HepG2 (cell line): Measurements from ENCODE around the gene RUVBL1. TPM values are rescaled to one million over a fixed set of nuclear protein-coding genes. Genes with fewer than 3 reads are reported as not detected.

Source experiments
- ERF ChIP-seq: IDR thresholded peaks from 2 replicates; pipeline ENCODE4 v1.6.1; 2018; ENCODE audit warnings: missing biosample characterization, missing genetic modification reagents
- FOSL2 ChIP-seq: sonication (generic); formaldehyde crosslinking; IDR thresholded peaks from 2 replicates; pipeline ENCODE4 v1.4.0; 2020; ENCODE audit warnings: missing genetic modification reagents
- FOXA1 ChIP-seq, 2 experiments: fragments of 450-650 bp in 1 of 2; sonication (generic) in 1 of 2; formaldehyde crosslinking in 1 of 2; IDR thresholded peaks; 2 replicates each; pipeline versions ENCODE4 v1.4.0 to v1.6.1; 2016 to 2020; ENCODE audit warnings: missing genetic modification reagents in 1 of 2
- HMG20A ChIP-seq: IDR thresholded peaks from 2 replicates; pipeline ENCODE4 v1.6.1; 2016; ENCODE audit warnings: borderline replicate concordance
- NCOR1 ChIP-seq: fragments of 200-600 bp; sonication (generic); IDR thresholded peaks from 2 replicates; pipeline ENCODE4 v1.7.0; 2017; ENCODE audit warnings: antibody characterized with exemption, low read length, borderline replicate concordance
- SCMH1 ChIP-seq: sonication (generic); formaldehyde crosslinking; IDR thresholded peaks from 2 replicates; pipeline ENCODE4 v1.9.0; 2021; ENCODE audit warnings: missing genetic modification reagents, mild to moderate bottlenecking, borderline replicate concordance
- SP5 ChIP-seq: IDR thresholded peaks from 2 replicates; pipeline ENCODE4 v1.6.1; 2016; ENCODE audit warnings: low read depth, borderline replicate concordance
- ZFP37 ChIP-seq: sonication (generic); formaldehyde crosslinking; IDR thresholded peaks from 2 replicates; pipeline ENCODE4 v1.4.0; 2020; ENCODE audit warnings: missing genetic modification reagents, borderline replicate concordance
- ZKSCAN8 ChIP-seq: IDR thresholded peaks from 2 replicates; pipeline ENCODE4 v1.6.1; 2016; ENCODE audit warnings: borderline replicate concordance, missing genetic modification reagents, missing compliant biosample characterization
- ZNF292 ChIP-seq: sonication (generic); formaldehyde crosslinking; IDR thresholded peaks from 2 replicates; pipeline ENCODE4 v1.8.1; 2022; ENCODE audit warnings: mild to moderate bottlenecking, low read depth, missing genetic modification reagents, borderline replicate concordance
- ZNF496 ChIP-seq: sonication (generic); formaldehyde crosslinking; IDR thresholded peaks from 2 replicates; pipeline ENCODE4 v1.8.1; 2023; ENCODE audit warnings: mild to moderate bottlenecking, moderate library complexity, missing genetic modification reagents; ENCODE audit not compliant: insufficient replicate concordance
- ZNF644 ChIP-seq: IDR thresholded peaks from 2 replicates; pipeline ENCODE4 v1.6.1; 2016; ENCODE audit warnings: low read depth
- polyA plus RNA-seq, 8 experiments: library from polyadenylated mRNA; depleted of rRNA in 3 of 8; stranded (reverse) in 7 of 8; unstranded in 1 of 8; fragments of >200 nt; fragmentation: Illumina TruSeq in 4 of 8; extraction: Trizol in 4 of 8; gene quantifications; 2 replicates each; pipeline versions ENCODE4 v1.2.1 to v1.2.3, GENCODE V29; 2011 to 2016; ENCODE audit warnings: low read depth in 4 of 8, missing spikeins in 1 of 8, mixed read lengths in 1 of 8; ENCODE audit not compliant: insufficient read depth in 1 of 8
- total RNA-seq, 5 experiments: library from RNA; depleted of rRNA; stranded (reverse); fragments of >200 nt; fragmentation: Illumina TruSeq; extraction: Trizol; gene quantifications; 2 replicates each; pipeline ENCODE4 v1.2.3, GENCODE V29; 2016; ENCODE audit warnings: low read depth in 1 of 5
- TF ChIP-seq, protein P1 (sequence below): sonication (generic); formaldehyde crosslinking; IDR thresholded peaks from 2 replicates; pipeline ENCODE4 v1.5.0; 2020; ENCODE audit warnings: mild to moderate bottlenecking, missing genetic modification reagents, borderline replicate concordance
- TF ChIP-seq, protein P2 (sequence below): sonication (generic); formaldehyde crosslinking; IDR thresholded peaks from 2 replicates; pipeline ENCODE4 v1.5.0; 2020; ENCODE audit warnings: missing genetic modification reagents
- TF ChIP-seq, protein P3 (sequence below): sonication (generic); formaldehyde crosslinking; IDR thresholded peaks from 2 replicates; pipeline ENCODE4 v1.5.1; 2020; ENCODE audit warnings: mild to moderate bottlenecking, moderate library complexity, missing genetic modification reagents
- TF ChIP-seq, protein P4 (sequence below): IDR thresholded peaks from 2 replicates; pipeline ENCODE4 v1.6.1; 2016; ENCODE audit warnings: low read depth, control low read depth

The RUVBL1 gene
- total and polyA plus RNA-seq, 2 of the 13 experiments (the other 11 are each of a cell fraction or from before 2014, with no cell fraction given): 32.7 to 86.3 TPM

DNA sequence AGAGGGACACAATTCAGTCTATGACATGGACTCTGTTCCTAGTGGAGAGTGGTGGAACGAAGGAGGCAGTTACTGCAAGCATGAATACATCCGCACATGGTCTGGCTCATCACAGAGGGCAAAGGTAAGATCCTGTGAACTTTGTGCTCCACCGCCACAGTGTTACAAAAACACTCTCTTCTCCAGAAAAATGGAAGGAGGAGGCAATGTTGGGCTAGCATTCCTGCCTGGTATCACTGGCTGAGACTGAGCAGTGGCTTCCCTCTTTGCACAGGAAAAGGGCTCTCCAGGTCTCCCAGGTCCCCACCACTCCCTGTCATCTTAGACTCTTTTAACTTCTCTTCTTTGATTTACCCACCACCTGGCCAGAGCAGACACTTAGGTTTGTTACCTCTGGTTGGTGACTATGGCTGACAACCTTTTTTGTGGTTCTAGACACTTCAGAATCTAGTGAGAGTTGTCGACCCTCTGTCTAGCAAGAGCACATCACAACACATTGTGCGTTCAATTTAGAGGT is 28.2 kb upstream of the RUVBL1 start (continued):
- TF ChIP-seq, protein P1, sequence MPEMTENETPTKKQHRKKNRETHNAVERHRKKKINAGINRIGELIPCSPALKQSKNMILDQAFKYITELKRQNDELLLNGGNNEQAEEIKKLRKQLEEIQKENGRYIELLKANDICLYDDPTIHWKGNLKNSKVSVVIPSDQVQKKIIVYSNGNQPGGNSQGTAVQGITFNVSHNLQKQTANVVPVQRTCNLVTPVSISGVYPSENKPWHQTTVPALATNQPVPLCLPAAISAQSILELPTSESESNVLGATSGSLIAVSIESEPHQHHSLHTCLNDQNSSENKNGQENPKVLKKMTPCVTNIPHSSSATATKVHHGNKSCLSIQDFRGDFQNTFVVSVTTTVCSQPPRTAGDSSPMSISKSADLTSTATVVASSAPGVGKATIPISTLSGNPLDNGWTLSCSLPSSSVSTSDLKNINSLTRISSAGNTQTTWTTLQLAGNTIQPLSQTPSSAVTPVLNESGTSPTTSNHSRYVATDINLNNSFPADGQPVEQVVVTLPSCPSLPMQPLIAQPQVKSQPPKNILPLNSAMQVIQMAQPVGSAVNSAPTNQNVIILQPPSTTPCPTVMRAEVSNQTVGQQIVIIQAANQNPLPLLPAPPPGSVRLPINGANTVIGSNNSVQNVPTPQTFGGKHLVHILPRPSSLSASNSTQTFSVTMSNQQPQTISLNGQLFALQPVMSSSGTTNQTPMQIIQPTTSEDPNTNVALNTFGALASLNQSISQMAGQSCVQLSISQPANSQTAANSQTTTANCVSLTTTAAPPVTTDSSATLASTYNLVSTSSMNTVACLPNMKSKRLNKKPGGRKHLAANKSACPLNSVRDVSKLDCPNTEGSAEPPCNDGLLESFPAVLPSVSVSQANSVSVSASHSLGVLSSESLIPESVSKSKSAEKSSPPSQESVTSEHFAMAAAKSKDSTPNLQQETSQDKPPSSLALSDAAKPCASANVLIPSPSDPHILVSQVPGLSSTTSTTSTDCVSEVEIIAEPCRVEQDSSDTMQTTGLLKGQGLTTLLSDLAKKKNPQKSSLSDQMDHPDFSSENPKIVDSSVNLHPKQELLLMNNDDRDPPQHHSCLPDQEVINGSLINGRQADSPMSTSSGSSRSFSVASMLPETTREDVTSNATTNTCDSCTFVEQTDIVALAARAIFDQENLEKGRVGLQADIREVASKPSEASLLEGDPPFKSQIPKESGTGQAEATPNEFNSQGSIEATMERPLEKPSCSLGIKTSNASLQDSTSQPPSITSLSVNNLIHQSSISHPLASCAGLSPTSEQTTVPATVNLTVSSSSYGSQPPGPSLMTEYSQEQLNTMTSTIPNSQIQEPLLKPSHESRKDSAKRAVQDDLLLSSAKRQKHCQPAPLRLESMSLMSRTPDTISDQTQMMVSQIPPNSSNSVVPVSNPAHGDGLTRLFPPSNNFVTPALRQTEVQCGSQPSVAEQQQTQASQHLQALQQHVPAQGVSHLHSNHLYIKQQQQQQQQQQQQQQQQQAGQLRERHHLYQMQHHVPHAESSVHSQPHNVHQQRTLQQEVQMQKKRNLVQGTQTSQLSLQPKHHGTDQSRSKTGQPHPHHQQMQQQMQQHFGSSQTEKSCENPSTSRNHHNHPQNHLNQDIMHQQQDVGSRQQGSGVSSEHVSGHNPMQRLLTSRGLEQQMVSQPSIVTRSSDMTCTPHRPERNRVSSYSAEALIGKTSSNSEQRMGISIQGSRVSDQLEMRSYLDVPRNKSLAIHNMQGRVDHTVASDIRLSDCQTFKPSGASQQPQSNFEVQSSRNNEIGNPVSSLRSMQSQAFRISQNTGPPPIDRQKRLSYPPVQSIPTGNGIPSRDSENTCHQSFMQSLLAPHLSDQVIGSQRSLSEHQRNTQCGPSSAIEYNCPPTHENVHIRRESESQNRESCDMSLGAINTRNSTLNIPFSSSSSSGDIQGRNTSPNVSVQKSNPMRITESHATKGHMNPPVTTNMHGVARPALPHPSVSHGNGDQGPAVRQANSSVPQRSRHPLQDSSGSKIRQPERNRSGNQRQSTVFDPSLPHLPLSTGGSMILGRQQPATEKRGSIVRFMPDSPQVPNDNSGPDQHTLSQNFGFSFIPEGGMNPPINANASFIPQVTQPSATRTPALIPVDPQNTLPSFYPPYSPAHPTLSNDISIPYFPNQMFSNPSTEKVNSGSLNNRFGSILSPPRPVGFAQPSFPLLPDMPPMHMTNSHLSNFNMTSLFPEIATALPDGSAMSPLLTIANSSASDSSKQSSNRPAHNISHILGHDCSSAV: no peak
- TF ChIP-seq FOSL2 (CRISPR knock-in tag) (peak; percentile 75), FOXA1 (IDR thresholded peaks at IDR 0.05) (no peak), FOXA1 (CRISPR knock-in tag; IDR thresholded peaks at IDR 0.05) (peak; percentile 42; the same call in 1 of the 2 replicates), ZNF292 (CRISPR knock-in tag) (peak; percentile 60; the same call in 1 of the 2 replicates), ZNF644 (CRISPR knock-in tag) (peak; percentile 84), NCOR1 (peak; percentile 90), SCMH1 (CRISPR knock-in tag) (no peak), ZKSCAN8 (CRISPR knock-in tag) (peak; percentile 89; the same call in 1 of the 2 replicates), SP5 (CRISPR knock-in tag) (peak; percentile 33; the same call in 1 of the 2 replicates), ZFP37 (CRISPR knock-in tag) (no peak), HMG20A (CRISPR knock-in tag) (peak; percentile 68; the same call in 1 of the 2 replicates), ERF (peak; percentile 93), ZNF496 (no peak)
- TF ChIP-seq, protein P2, sequence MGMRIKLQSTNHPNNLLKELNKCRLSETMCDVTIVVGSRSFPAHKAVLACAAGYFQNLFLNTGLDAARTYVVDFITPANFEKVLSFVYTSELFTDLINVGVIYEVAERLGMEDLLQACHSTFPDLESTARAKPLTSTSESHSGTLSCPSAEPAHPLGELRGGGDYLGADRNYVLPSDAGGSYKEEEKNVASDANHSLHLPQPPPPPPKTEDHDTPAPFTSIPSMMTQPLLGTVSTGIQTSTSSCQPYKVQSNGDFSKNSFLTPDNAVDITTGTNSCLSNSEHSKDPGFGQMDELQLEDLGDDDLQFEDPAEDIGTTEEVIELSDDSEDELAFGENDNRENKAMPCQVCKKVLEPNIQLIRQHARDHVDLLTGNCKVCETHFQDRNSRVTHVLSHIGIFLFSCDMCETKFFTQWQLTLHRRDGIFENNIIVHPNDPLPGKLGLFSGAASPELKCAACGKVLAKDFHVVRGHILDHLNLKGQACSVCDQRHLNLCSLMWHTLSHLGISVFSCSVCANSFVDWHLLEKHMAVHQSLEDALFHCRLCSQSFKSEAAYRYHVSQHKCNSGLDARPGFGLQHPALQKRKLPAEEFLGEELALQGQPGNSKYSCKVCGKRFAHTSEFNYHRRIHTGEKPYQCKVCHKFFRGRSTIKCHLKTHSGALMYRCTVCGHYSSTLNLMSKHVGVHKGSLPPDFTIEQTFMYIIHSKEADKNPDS (CRISPR knock-in tag): no peak
- TF ChIP-seq, protein P3, sequence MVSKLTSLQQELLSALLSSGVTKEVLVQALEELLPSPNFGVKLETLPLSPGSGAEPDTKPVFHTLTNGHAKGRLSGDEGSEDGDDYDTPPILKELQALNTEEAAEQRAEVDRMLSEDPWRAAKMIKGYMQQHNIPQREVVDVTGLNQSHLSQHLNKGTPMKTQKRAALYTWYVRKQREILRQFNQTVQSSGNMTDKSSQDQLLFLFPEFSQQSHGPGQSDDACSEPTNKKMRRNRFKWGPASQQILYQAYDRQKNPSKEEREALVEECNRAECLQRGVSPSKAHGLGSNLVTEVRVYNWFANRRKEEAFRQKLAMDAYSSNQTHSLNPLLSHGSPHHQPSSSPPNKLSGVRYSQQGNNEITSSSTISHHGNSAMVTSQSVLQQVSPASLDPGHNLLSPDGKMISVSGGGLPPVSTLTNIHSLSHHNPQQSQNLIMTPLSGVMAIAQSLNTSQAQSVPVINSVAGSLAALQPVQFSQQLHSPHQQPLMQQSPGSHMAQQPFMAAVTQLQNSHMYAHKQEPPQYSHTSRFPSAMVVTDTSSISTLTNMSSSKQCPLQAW (CRISPR knock-in tag): 0 out of 2 replicates have a peak, but pooled peaks have one; percentile 13
- TF ChIP-seq, protein P4, sequence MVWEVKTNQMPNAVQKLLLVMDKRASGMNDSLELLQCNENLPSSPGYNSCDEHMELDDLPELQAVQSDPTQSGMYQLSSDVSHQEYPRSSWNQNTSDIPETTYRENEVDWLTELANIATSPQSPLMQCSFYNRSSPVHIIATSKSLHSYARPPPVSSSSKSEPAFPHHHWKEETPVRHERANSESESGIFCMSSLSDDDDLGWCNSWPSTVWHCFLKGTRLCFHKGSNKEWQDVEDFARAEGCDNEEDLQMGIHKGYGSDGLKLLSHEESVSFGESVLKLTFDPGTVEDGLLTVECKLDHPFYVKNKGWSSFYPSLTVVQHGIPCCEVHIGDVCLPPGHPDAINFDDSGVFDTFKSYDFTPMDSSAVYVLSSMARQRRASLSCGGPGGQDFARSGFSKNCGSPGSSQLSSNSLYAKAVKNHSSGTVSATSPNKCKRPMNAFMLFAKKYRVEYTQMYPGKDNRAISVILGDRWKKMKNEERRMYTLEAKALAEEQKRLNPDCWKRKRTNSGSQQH: peak; percentile 38; the same call in 1 of the 2 replicates
